HG03280 (cell line): Measurements from ENCODE around the gene FZD10.

Source experiments
- ATAC-seq: cut with Tn5 transposase; IDR thresholded peaks from one replicate; pipeline ENCODE4 v1.9.1; 2021; ENCODE audit warnings: mild to moderate bottlenecking, moderate library complexity; ENCODE audit not compliant: unreplicated experiment

FZD10 gene

GRCh38 chr12:130178282-130178681 lies 16.0 kb downstream of the FZD10 start:
- ATAC-seq = no peak

- no peak for ATAC-seq
Measured at GRCh38 chr12:130179191-130179590, 16.9 kb downstream of the FZD10 start.

GRCh38 chr12:130179621-130180020 lies 17.4 kb downstream of the FZD10 start:
- ATAC-seq = no peak

- no peak for ATAC-seq
Measured at GRCh38 chr12:130181211-130181610, 18.9 kb downstream of the FZD10 start.

- ATAC-seq = no peak
Measured at GRCh38 chr12:130183585-130184370, 21.5 kb downstream of the FZD10 start.

- ATAC-seq = no peak
Measured at GRCh38 chr12:130184404-130185090, 22.3 kb downstream of the FZD10 start.

GRCh38 chr12:130185455-130186391 lies 23.5 kb downstream of the FZD10 start:
- ATAC-seq = no peak

- no peak for ATAC-seq
Measured at GRCh38 chr12:130186651-130187268, 24.5 kb downstream of the FZD10 start.

- ATAC-seq = no peak
Measured at GRCh38 chr12:130192642-130193345, 30.5 kb downstream of the FZD10 start.

- ATAC-seq = no peak
Measured at GRCh38 chr12:130194154-130194553, 31.9 kb downstream of the FZD10 start.

- no peak for ATAC-seq
Measured at GRCh38 chr12:130195369-130195768, 33.1 kb downstream of the FZD10 start.

GRCh38 chr12:130195776-130196175 lies 33.5 kb downstream of the FZD10 start:
- no peak for ATAC-seq

- no peak for ATAC-seq
Measured at GRCh38 chr12:130196827-130197226, 34.6 kb downstream of the FZD10 start.

GRCh38 chr12:130198026-130198662 lies 35.9 kb downstream of the FZD10 start:
- no peak for ATAC-seq

- ATAC-seq = no peak
Measured at GRCh38 chr12:130198663-130199060, 36.4 kb downstream of the FZD10 start.

GRCh38 chr12:130199581-130200390 lies 37.5 kb downstream of the FZD10 start:
- ATAC-seq = no peak

- ATAC-seq = no peak
Measured at GRCh38 chr12:130200445-130200844, 38.2 kb downstream of the FZD10 start.

- ATAC-seq = no peak
Measured at GRCh38 chr12:130201037-130201436, 38.8 kb downstream of the FZD10 start.

- ATAC-seq = no peak
Measured at GRCh38 chr12:130202201-130202600, 39.9 kb downstream of the FZD10 start.
